Stimulated activated CD4-positive, alpha-beta T cell treated with anti-CD3 and anti-CD28 coated beads, TNF-alpha, amount 100 ng/mL, for 24 hours (primary cell): ENCODE data around the gene TTYH3.

Source experiments
- DNase-seq, 3 experiments: peaks; one replicate each; pipeline ENCODE4 v3.0.0-alpha.2; 2020; ENCODE audit warnings: low read depth in 3 of 3

The TTYH3 gene

GRCh38 chr7:2616387-2617324 is 15.1 kb upstream of the TTYH3 start:
- DNase-seq: no peak

GRCh38 chr7:2617325-2617905 is 14.4 kb upstream of the TTYH3 start:
- DNase-seq: no peak

- DNase-seq: no peak
Measured at GRCh38 chr7:2619116-2619515, 12.7 kb upstream of the TTYH3 start.

GRCh38 chr7:2621061-2621828 is 10.5 kb upstream of the TTYH3 start:
- no peak for DNase-seq

- DNase-seq: no peak
Measured at GRCh38 chr7:2621948-2622640, 9.7 kb upstream of the TTYH3 start.

GRCh38 chr7:2622869-2623697 is 8.7 kb upstream of the TTYH3 start:
- DNase-seq: no peak

GRCh38 chr7:2623698-2624014 is 8.1 kb upstream of the TTYH3 start:
- no peak for DNase-seq

- no peak for DNase-seq
Measured at GRCh38 chr7:2624293-2624886, 7.4 kb upstream of the TTYH3 start.

- DNase-seq: no peak
Measured at GRCh38 chr7:2626498-2627117, 5.2 kb upstream of the TTYH3 start.

- no peak for DNase-seq
Measured at GRCh38 chr7:2627258-2628129, 4.3 kb upstream of the TTYH3 start.

GRCh38 chr7:2628130-2628482 is 3.7 kb upstream of the TTYH3 start:
- no peak for DNase-seq

GRCh38 chr7:2628891-2629290 is 2.9 kb upstream of the TTYH3 start:
- DNase-seq: no peak

GRCh38 chr7:2629746-2630681 is 1.8 kb upstream of the TTYH3 start:
- no peak for DNase-seq

- DNase-seq: peak; percentile 21 to 45 (median 31)
Measured at GRCh38 chr7:2632733-2633537, 1.1 kb downstream of the TTYH3 start.

GRCh38 chr7:2633538-2634266 is 1.9 kb downstream of the TTYH3 start:
- DNase-seq: peak in 2 of 3 experiments; percentile 21 to 52

GRCh38 chr7:2634267-2635145 is 2.7 kb downstream of the TTYH3 start:
- DNase-seq: no peak
